Left ventricle myocardium superior (tissue), 1 donor: Measurements from ENCODE around the gene TBRG4. TPM values are rescaled to one million over a fixed set of nuclear protein-coding genes. Genes with fewer than 3 reads are reported as not detected.
A peak's percentile ranks its signal among the peaks of the same experiment; 100 is the strongest.

Experiments
- ATAC-seq: fragments of 200-7000 bp; cut with Tn5 transposase; one replicate; pipeline ENCODE4 v1.9.1; 2020; ENCODE audit warnings: mild to moderate bottlenecking, moderate library complexity
- DNase-seq: peaks from one replicate; pipeline ENCODE4 v3.0.0-alpha.2; 2020
- intact Hi-C: fragments of 100-400 bp; cut with micrococcal nuclease; formaldehyde crosslinking; loops from one replicate; pipeline ENCODE4 v1.11.0; 2022
- total RNA-seq: library from RNA; stranded (reverse); fragmentation: NEBNext Ultra II Directional; extraction: Animal tissue kit (Norgen Biotek cat#: 25700); gene quantifications from one replicate; pipeline ENCODE4 v1.2.1, GENCODE V29; 2021
- donor health status: DM: no; HTN: yes; CAD: no; lungs with severe emphysema.

Gene TBRG4
- total RNA-seq, 1 donor from 2014 or later = 83.0 TPM

DNA sequence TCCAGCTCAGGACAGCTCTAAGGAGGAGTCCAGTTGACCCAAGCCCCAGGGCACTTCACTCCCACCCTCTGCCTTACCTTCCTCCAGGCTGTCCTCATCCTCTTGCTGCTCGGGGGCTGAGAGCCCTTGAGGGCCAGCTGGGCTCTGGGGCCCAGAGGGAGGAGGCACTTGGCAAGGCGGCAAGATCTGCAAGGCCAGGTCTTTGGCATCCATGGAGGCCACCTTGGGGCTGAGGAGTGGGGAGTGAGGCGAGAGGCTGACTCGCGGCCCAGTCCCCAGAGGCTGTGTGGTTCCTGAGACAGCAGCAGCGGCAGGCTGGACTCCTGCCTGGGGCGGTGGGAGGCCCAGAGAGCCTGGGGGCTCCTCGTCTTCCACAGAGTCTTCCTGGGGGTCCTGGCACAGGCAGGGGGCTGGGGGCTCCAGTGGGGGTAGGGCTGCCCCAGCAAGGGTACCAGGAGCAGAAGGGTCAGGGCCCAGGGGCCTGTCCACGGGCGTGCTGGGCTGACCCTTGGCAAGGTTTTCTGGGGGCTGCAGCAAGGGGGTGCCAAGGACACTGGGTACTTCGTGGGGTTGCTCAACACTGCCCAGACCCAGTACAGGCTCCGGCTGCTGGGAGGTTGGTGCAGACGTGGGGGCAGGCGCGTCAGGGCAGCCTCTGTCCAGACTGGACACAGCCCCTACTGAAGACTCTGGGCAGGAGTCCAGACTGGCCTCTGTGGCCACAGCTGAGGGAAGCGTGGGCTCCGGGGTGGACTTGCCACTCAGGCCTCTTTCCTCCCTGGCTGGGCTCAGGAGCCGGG lies 29.3 kb downstream of the TBRG4 start:
- intact Hi-C loops = no loop called here
- ATAC-seq = peak; percentile 6
- no peak for DNase-seq

DNA sequence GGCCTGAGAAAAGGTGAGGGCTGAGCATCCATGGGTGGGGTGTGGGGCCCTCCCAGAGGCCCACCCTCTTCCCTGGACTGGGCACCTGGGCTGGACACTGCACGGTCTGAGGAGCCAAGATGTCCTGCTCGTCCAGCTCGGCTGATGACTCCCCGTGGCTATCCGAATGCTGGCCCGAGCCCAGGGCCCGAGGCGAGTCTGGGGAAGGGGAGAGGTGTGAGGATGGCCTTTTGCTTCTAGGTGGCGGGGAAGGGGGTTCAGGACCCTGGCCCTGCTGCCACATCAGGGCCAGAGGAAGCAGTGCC lies 29.9 kb downstream of the TBRG4 start:
- ATAC-seq = no peak

DNA sequence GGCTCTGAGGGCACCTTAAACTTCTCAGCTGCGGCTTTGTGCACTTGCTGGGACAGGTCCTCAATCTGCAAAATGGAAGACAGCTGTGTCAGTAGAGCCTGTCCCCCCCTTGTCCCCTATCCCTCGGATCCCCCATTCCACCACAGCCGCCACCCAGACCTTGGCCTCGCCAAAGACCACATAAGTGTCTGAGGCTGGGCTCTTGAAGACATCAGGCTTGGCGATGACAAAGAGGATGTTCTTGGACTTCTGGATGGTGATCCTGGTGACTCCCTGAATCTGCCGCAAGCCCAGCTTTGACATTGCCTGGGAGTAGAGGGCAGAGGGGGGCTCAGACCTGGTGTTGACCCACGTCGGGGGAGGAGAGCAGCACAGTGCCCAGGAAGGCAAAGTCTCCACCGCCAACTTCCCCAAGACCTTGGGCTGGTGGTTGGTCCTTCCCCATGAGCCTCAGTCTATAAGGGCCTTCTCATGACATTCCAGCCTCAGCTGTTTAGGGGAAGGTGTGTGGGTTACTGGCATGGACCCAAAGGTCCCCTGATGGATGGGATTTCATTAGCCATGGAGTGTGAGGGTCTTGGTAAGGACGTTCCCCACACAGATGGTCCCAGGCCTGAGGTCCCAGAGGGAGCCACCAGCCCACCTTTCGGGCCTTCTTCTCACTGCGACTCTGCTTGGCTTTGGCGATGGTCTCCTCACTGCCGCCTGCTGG lies 30.4 kb downstream of the TBRG4 start:
- intact Hi-C loops = no loop called here
- DNase-seq (no peak), ATAC-seq (no peak)

More for the DNA sequence above, 29.9 kb downstream of the TBRG4 start:
- DNase-seq = no peak
- intact Hi-C loops = no loop called here

- intact Hi-C loops = no loop called here
- DNase-seq (no peak), ATAC-seq (no peak)
These were observed 31.1 kb downstream of the TBRG4 start for GRCh38 chr7:45080265-45080957.

GRCh38 chr7:45078125-45078681 lies 33.3 kb downstream of the TBRG4 start:
- intact Hi-C loops = no loop called here
- no peak for DNase-seq
- no peak for ATAC-seq

GRCh38 chr7:45077579-45077978 lies 33.9 kb downstream of the TBRG4 start:
- intact Hi-C loops = no loop called here
- peak; percentile 11 for DNase-seq
- no peak for ATAC-seq

DNA sequence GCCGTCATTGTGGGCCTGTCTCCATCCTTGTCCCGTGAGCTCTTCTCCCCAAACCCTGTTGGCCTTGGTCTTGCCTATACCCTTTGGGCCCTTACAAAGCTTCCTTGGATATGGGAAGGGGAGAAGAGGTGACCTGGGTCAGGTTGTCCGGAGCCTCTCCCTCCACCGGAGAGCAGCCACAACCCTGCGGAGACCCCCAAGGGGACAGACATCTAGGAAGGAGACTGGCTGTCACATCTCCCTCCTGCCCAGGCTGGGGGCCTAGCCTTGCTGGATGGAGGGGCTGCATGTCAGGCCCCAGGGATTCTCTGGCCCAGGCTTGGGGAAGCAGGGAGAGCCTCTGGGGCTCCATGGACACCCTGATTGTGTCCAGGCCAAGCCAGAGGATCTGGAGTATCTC lies 34.6 kb downstream of the TBRG4 start:
- DNase-seq (no peak), ATAC-seq (no peak)
- intact Hi-C loops = no loop called here

- intact Hi-C loops = no loop called here
- ATAC-seq = no peak
- DNase-seq = no peak
These were observed 35.4 kb downstream of the TBRG4 start for GRCh38 chr7:45075871-45076796.

GRCh38 chr7:45075355-45075644 lies 36.2 kb downstream of the TBRG4 start:
- ATAC-seq (no peak), DNase-seq (no peak)
- intact Hi-C loops = no loop called here

DNA sequence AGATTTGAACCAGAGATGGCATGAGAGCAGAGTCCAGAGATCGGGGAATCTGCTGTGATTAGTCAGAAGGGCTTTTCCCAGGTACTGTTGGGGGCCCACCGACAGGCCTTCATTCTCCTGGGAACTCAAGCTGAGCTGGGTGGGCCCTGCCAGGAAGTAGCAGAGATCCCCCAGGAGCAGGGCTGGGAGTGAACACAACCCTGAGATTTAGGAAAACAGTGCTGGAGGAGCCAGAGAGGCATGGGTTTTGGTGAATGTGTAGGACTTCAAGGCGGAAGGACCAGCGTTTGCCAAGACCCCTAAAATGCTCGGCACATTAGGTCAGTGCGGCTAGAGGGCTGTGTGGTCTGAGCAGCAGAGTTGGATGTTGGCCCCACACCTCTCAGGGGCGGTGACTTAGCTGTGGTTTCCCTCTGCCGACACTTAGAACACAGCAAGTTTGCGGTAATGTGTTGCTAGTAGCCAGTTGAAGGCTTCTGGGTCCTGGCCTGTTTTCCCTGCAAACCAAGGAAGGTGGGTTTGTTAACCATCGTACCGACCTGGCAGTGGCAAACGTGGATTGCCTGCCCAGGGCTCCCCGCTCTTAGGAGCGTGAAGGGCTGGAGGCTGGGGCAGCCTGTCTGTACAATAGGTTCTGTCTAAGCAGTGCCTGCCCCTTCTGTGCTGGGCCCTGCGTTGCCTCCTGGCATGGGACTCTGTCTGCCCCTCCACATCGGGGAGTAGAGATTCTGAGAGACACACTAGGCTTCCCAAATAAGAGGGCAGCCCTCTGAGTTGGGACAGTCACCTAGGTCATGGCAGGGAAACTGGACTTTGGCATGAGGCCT lies 36.8 kb downstream of the TBRG4 start:
- ATAC-seq = no peak
- DNase-seq = no peak
- intact Hi-C loops = no loop called here

GRCh38 chr7:45073786-45074527 lies 37.5 kb downstream of the TBRG4 start:
- ATAC-seq (peak; percentile 87), DNase-seq (peak; percentile 87)
- intact Hi-C loops = no loop called here

GRCh38 chr7:45073031-45073785 lies 38.3 kb downstream of the TBRG4 start:
- ATAC-seq (no peak), DNase-seq (no peak)
- intact Hi-C loops = no loop called here

DNA sequence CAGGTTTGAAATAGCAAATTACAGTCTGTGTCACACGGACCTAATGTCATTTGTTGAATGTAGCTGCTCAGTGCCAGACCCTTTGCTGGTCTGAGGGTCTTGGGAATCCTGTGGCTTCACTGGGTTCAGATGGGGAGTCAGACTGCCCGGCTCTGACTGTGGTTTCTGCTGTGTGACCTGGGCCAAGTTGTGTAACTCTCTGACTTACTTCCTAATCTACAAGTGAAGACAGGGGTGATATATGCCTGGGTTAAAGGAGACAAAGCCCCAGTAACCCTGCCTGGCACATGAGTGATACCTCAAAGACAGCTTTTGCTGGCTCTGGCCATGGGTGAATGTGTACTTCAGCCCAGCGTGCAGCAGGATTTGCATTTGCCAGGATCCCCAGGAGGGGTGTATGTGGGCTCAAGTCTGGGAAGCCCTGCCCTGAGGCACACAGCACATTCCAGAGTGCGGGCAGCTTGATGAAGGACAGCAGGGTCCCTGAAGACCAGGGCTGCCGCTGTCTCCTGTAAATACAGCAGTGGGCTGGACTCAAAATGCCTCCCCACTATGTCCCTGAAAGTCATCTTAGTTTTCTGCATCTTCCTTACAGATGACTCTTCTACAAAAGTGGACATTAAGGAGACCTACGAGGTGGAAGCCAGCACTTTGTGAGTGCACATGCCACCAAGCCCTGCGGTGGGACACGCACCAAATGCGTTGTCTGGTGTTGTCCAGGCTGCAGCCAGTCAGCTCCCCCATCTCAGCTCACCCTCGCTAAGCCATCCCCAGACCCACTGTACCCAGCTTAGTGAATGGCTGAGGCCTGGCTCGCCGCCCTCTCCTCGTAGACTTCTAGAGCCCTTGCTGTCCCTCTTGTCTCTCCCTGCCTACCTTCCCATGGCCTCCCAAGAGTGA lies 39.1 kb downstream of the TBRG4 start:
- intact Hi-C loops = no loop called here
- DNase-seq (peak; percentile 19), ATAC-seq (no peak)

DNA sequence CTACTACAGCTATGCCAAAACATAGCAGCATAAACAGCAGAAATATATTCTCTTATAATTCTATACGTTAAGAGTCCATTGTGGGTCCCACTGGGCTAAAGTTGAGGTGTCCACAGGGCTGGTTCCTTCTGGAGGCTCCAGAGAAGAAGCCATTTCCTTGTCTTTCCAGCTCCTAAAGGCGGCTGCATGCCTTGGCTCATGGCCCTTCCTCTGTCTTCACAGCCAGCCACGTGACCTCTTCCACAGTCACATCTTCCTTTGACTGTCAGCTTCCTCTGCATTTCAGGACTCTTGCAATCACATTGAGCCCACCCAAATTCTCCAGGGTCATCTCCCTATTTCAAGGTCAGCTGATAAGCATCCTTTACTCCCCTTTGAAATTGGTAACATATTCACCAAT lies 40.0 kb downstream of the TBRG4 start:
- ATAC-seq (no peak), DNase-seq (no peak)
- intact Hi-C loops = no loop called here

DNA sequence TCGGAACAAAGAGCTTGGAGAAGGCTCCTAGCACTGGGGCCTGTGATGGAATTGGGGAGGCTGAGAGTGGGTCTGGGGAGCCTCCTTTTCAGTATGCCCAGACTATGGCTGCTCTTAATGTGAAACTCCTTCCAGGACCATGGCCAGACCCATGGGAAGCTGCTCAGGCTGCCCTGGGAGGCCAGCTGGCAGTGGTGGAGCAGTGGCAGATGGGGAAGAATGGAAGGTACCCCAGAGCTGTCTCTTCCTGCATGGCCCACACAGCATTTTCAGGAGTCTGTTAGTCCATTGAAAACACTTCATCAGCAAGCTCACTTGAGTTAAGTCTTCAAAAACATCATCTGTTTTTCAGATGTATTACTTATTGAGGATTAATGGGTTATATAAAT lies 41.2 kb downstream of the TBRG4 start:
- intact Hi-C loops = no loop called here
- ATAC-seq (no peak), DNase-seq (no peak)
